Measurements from ENCODE around the gene PSPC1.

PSPC1 gene

DNA sequence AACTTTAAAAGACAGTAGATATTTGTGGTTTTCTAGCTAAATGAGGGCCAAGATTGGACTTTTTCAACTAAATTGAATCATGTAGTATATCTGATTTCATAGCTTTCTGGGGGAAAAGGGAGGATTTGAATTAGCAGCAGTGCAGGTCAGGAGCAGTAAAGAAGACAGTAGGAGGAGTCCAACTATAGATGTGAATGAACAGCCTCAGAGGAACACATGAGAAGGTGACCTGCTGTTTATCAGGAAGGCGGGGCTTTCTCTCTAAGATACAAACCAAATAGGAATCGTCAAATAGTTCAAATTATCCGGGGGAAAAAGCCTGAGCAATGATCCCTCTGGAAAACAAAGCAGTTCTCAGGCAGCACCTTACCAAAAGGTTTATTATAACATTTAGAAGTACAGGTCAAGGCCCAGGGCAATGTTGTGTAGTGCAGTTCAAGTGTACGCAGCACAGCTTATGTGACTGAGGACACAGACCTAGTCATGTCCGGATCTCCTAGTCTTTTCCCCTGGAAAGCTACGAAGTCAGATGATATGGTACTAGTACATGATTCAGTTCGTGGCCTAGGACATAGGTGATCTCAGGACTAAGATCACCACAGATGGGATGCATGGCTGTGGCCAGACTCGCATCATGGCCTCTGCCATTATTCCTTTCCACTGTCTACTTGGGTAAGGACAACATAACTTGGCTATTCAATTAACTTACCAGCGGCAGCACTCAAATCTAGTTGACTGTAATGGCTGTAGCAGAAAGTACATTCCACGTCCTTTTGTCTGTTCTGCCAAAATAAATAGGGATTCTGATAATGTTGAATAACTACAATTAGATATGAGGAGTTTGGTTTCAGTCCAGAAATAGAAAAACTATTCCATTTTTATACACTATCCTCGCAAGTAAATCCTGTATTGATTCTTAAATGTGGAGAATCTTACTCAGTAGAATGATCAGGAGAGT, 109.0 kb downstream of the PSPC1 start:
- DNase-seq (ENCODE audit: low spot score) = no peak

DNA sequence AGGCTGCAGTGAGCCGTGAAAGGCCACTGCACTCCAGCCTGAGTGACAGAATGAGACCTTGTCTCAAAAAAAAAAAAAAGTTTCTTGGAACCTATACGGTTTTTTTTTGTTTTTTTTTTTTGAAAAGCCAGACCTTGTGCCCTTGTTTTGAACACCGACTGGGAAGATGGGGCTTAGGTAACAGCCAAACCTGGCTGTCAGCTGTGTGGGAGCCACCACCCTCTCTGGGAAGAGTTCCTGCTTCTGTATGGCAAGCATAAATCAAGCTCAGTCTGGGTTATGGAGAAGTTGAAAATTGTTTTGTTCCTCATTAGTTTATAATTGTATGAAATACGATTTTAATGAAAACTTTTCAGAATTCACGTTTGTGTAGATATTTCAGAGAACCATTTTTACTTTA, 109.8 kb downstream of the PSPC1 start:
- no peak for DNase-seq (ENCODE audit: low spot score)

DNA sequence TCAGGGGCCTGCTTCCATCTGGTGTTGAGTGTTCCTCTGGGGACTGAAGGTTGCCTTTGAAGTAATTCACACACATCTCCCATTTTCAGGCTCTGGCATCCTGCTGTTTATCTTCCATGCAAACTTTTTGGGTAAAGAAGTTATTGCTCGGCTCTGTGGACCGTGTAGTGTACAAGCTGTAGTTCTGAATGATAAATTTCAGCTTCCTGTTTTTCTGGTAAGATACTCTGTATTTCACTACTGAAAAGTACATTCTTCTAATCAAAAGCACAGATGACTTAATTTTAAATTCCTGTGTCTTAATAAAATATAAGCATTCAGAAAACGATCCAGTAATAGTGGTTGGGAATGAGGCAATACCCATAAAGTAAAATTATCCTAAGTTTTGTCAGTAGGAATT, 112.6 kb downstream of the PSPC1 start:
- no peak for DNase-seq (ENCODE audit: low spot score)

DNA sequence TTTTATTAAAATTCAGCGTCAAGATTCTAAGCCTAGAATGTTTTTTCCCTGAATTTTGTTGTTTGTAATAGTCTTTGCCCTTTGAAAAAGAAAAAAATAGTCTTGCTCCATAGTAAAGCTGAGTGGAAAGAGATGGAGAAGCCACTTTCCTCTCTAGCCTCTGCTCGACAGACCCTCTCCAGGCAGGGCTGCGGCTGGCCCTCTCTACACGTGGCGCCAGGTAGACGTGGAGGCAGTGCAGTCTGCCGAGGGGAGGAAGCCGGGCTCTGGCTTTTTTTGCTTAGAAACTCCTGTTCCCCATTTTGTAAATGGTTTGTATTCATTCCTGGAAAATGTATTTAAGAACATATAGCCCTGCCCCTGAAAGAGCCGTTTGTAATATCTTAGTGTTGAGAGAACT, 114.0 kb downstream of the PSPC1 start:
- DNase-seq (ENCODE audit: low spot score) = no peak

DNA sequence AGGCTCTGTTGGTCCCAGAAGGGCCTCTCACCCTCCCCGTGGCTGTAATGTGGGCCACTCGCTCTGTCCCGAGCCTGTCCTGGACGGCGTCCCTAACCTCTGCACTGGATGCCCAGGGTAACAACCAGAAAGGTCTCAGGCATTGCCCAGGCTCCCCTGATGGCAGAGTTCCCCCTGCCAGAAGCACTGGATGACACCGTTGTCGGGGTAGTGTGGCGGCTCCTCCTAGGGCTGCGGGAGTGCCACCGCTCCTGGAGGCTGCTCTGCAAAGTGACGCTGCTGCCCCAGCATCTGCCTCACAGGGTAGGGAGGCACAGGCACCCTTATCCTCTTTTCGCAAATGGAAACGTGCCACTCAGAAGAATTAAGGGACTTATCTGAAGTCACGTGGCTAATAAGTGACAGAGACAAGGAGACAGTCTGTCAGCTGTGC, 117.3 kb downstream of the PSPC1 start:
- DNase-seq (ENCODE audit: low spot score) = no peak

DNA sequence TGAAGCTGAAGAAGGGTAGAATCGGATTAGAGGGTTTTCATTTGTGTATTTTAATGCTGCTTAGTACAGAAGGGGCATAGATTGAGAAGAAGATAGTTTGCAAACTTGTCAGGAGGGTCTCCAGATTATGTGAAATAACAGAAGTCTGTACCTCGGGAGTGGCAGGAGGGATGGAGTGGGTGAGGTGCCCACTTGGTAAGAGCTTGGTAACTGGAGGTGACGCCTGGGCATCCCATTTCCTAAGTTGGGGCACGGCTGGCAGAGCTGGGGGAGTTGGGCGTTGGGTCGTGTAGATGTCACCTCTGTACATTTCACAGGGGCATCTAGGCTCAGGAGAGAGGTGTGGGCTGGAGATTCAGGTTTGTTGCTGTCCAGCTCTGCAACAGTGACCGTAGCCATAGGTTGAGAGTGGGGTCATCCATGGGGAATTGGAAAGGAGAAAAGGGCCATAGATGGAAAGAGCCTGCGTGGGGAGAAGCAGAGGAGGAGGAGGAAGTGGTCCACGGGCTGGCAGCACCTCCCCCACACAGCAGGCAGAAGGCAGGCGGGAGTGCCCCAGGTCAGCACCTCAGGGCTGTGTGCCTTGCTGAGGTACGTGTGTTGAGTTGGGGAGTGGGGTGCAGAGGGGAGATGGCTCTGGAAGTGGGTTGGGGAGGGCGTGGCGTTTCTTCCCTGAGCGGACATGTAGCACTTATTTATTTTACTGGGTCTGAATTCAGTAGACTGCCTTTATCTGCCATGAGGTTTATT, 118.1 kb downstream of the PSPC1 start:
- DNase-seq (ENCODE audit: low spot score) = no peak

DNA sequence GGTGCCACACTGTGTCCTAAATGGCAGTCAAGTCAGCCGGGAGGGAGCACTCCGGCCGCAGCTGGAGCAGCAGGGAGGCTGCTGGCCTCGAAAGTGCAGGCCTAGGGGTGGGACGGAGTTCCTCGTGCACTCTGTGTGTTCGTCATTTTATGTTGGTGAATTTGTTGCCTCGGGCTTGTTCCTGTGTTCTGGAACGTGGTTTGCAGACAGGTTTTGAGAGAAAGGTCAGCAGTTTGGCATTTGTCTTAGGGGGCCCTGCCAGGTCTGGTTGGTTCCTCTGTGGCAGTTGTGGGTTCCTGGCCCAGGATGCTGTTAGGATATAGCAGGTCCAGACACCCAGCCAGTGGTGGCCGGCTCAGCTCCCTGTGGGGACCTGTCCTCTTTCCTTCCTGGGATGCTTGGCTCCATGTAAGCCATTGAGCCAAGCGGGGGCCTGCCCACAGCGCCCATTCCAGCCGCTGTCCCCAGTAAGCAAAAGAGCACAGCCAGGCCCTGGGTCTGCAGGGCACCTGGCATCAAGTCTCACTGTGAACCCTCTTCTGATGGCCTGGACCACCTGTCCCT, 119.2 kb downstream of the PSPC1 start:
- DNase-seq (ENCODE audit: low spot score) = no peak

DNA sequence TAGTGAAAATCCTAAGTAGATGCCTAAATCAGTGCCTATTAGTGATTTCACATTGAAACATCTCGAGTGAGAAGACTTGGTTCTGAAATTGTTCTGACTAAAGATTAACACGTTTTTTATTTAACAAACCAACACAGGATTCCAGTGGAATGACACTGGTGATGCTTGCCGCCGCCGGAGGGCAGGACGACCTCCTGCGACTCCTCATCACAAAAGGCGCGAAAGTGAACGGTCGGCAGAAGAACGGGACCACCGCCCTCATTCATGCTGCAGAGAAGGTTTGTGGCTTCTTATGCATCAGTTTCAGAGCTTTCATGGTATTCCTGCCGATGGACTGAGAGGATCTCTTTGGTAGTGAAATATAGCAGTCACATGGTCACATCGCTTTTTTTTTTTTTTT, 121.2 kb downstream of the PSPC1 start:
- no peak for DNase-seq (ENCODE audit: low spot score)

DNA sequence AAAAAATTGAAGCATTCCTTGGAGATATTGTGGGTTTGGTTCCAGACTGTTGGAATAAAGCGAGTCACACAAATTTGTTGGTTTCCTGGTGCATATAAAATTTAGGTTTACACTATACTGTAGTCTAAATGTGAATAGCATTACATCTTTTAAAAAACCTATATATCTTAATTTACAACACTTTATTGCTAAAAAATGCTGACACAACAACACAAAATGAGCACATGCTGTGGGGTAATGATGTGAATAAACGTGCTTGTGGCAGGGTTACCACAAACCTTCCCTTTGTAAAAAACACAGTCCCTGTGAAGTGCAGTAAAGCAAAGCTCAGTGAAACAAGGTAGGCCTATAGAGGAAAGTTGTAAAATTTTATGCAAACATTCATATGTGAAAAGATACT, 121.6 kb downstream of the PSPC1 start:
- no peak for DNase-seq (ENCODE audit: low spot score)

DNA sequence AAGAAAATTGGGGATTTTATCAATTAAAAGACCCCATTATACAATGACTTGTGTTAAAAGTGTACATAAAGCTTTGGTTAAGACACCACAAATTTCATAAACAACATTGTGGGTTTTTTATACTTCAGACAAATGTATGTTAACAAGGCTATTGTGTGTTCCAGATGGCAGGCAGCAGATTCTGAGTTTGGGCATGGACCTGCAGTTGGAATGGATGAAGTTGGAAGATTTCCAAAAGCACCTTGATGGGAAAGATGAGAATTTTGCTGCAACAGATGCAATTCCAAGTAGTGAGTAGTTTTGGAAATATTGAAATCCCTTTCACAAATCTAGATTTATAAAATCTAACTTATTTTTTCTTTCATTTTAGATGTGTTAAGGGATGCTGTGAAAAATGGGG, 123.9 kb downstream of the PSPC1 start:
- no peak for DNase-seq (ENCODE audit: low spot score)

DNA sequence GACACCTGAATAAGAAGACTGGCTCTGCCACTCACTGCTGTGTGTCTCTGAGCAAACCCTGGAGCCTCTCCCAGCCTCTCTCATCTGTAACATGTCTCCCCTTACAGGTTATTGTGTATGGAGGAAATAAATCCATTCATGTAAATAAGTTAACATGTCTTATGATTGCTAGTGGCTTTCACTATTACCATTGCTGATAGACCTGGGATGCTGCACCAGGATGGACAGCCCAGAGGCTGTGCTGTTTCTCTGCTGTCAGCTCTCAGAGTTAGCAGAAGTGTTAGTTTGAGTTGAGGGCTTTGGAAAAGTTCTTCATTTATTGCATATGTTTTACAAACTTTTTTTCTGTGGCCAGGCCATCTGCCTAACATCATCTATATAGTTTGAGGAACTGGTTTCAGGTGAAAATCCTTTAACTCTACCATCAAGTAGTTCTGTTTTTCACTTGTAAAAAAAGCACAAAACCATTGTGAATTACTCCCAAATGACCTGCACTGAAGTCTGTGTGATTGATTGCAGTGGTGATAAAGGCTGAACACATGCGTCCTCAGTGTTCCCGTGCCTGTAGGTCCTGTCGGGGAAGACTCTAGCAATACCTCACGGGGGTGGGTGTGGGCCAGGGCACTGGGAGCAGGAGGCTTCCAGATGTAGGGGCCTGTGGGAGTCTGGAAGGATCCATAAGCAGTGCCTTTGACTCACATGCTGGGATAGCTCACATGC, 124.7 kb downstream of the PSPC1 start:
- DNase-seq (ENCODE audit: low spot score) = no peak

All from GM03348 (cell line).